ENCODE measurements around the gene KLHL26. TPM values are rescaled to one million over a fixed set of nuclear protein-coding genes. Genes with fewer than 3 reads are reported as not detected.

KLHL26 gene
- total RNA-seq, 1 donor from 2014 or later, result 8.3 TPM

DNA sequence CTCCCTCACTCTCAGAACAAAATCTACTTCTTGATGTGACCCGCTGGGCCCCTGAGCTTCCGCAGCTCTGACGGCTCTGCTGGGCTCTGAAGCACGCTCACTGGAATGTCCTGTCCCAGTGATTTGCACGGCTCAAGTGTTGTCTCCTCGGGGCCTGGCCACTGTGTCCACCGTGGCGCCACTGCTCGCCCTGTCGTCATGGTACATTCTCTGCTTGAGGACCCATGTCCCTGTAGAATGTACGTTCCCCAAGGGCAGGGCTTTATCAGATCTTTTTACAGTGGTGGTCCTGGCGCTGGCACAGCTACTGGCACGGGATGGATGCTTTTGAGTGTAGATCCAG is 12.1 kb downstream of the KLHL26 start:
- no peaks in the 10 kb centered on the region for H3K36me3 ChIP-seq
- DNase-seq (ENCODE audit: extremely low spot score in 2 of 2), result no peak
- H3K27me3 ChIP-seq, result no peaks in the 10 kb centered on the region
- intact Hi-C loops (cut with DNase I), result no loop called here
- peaks cover 48% of the 10 kb centered on the region for H3K4me1 ChIP-seq
- no peaks in the 10 kb centered on the region for H3K9me3 ChIP-seq
- peak overlapping the region; percentile 86 for H3K27ac ChIP-seq
- TF ChIP-seq CTCF (IDR thresholded peaks at IDR 0.05), result no peak
- no peak for TF ChIP-seq POLR2A (IDR thresholded peaks at IDR 0.05)
- TF ChIP-seq POLR2AphosphoS5 (IDR thresholded peaks at IDR 0.05; ENCODE audit: insufficient read depth in 1 of 2, low read depth in 1 of 2), result no peak
- peak overlapping the region; percentile 17 to 37 for H3K4me3 ChIP-seq

DNA sequence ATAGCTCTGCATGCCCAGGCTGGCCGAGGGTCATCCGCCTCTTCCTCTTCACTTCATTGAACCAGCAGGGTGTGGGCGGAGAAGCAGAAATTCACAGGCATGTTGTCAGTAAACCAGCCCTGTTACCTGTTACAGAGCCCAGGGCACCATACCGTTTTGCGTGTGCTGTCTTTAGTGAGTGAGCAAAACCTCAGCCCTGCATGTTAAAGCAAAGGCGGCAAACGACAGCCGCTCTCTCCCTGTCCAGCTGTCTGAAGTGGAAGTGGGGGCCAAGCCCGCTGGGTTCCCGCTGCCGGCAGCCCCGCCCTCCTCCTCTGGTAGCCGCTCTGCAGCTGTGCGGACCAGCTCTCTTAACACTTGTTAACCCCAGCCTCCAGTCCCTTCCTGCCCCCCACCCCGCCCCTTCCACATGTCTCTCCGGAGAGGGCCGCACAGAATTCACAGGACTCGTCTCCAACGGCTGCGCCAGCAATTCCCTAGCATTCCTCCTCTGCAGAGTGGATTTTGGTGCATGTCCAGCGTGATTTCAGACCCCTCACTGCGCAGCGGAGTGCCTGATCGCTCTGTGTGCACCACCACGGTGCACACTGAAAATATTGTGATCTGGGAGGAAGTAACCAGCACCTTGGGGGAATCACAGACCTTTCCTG is 12.7 kb downstream of the KLHL26 start:
- intact Hi-C loops (cut with DNase I), result no loop called here
- DNase-seq (ENCODE audit: extremely low spot score in 2 of 2), result no peak

GRCh38 chr19:18650021-18650390 is 13.2 kb downstream of the KLHL26 start:
- intact Hi-C loops (cut with DNase I), result no loop called here
- DNase-seq (ENCODE audit: extremely low spot score in 2 of 2), result no peak
- H3K4me3 ChIP-seq, result peak overlapping the region; percentile 17 to 37
- H3K36me3 ChIP-seq, result no peaks in the 10 kb centered on the region
- H3K27me3 ChIP-seq, result no peaks in the 10 kb centered on the region
- H3K9me3 ChIP-seq, result no peaks in the 10 kb centered on the region
- no peak for TF ChIP-seq POLR2A (IDR thresholded peaks at IDR 0.05)
- no peak for TF ChIP-seq POLR2AphosphoS5 (IDR thresholded peaks at IDR 0.05; ENCODE audit: insufficient read depth in 1 of 2, low read depth in 1 of 2)
- no peak for TF ChIP-seq CTCF (IDR thresholded peaks at IDR 0.05)
- peaks cover 39% of the 10 kb centered on the region for H3K4me1 ChIP-seq
- H3K27ac ChIP-seq, result peak overlapping the region; percentile 86

More for the DNA sequence above, 12.7 kb downstream of the KLHL26 start:
- peak overlapping the region; percentile 17 to 37 for H3K4me3 ChIP-seq
- H3K36me3 ChIP-seq, result no peaks in the 10 kb centered on the region
- peaks cover 44% of the 10 kb centered on the region for H3K4me1 ChIP-seq
- no peaks in the 10 kb centered on the region for H3K27me3 ChIP-seq
- peak overlapping the region; percentile 86 for H3K27ac ChIP-seq
- TF ChIP-seq POLR2A (IDR thresholded peaks at IDR 0.05) (no peak), POLR2AphosphoS5 (IDR thresholded peaks at IDR 0.05; ENCODE audit: insufficient read depth in 1 of 2, low read depth in 1 of 2) (no peak), CTCF (IDR thresholded peaks at IDR 0.05) (no peak)
- no peaks in the 10 kb centered on the region for H3K9me3 ChIP-seq

DNA sequence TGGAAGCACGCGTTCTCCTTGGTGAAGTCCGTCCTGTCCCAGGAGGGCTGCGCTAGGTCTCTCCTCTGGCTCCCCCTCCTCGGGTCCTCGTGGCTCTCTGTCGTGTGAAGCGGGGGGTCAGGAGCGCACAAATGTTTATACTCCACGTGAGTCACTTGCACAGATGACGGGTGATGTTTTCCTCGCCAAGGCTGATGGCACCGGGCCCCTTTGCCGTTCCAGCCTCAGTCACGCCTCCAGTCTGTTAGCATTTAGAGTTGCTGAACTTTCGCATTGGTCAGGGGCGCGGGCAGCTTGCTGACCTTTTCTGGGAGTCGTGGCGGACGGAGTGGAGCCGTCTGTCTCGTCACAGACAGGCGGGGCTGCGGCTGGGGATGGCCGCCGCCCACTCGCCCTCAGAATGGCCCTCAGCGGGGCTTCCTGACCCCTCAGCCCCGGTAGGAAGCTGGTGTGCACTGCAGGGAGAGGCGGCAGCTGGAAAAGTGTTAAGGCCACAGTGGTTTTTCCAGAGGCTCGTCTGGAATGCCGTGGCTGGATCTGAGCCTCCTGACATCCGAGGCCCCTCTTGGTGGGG is 13.7 kb downstream of the KLHL26 start:
- intact Hi-C loops (cut with DNase I), result no loop called here
- Histone ChIP-seq H3K4me3 (peak overlapping the region; percentile 17 to 37), H3K36me3 (no peaks in the 10 kb centered on the region), H3K9me3 (no peaks in the 10 kb centered on the region), H3K27ac (peak overlapping the region; percentile 86), H3K4me1 (peaks cover 36% of the 10 kb centered on the region), H3K27me3 (no peaks in the 10 kb centered on the region)
- no peak for DNase-seq (ENCODE audit: extremely low spot score in 2 of 2)
- TF ChIP-seq CTCF (IDR thresholded peaks at IDR 0.05) (no peak), POLR2A (IDR thresholded peaks at IDR 0.05) (no peak), POLR2AphosphoS5 (IDR thresholded peaks at IDR 0.05; ENCODE audit: insufficient read depth in 1 of 2, low read depth in 1 of 2) (peak; percentile 47 to 86)

DNA sequence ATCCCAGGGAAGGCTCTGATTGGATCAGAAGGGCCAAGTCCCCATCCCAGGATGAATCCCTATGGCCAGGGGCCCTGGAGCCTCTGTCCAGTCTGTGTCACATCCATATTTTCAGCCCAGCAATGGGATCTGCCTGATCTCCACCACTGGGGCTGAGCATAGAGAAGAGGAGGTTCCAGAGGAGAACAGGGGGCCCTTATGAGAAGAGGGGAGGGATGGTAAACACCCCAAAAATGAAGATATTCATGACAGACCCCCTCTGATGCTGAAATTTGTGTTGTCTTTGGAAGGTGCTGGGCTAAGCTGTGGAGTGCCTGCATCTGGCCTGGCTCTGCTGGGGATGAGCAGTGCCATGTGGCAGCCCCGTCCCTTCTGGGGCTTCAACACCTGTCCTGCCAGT is 14.5 kb downstream of the KLHL26 start:
- no peaks in the 10 kb centered on the region for H3K9me3 ChIP-seq
- H3K27ac ChIP-seq, result peak overlapping the region; percentile 86
- H3K4me1 ChIP-seq, result peaks cover 36% of the 10 kb centered on the region
- H3K36me3 ChIP-seq, result no peaks in the 10 kb centered on the region
- intact Hi-C loops (cut with DNase I), result no loop called here
- no peak overlapping the region for H3K4me3 ChIP-seq
- TF ChIP-seq POLR2A (IDR thresholded peaks at IDR 0.05) (no peak), CTCF (IDR thresholded peaks at IDR 0.05) (no peak), POLR2AphosphoS5 (IDR thresholded peaks at IDR 0.05; ENCODE audit: insufficient read depth in 1 of 2, low read depth in 1 of 2) (no peak)
- DNase-seq (ENCODE audit: extremely low spot score in 2 of 2), result no peak
- H3K27me3 ChIP-seq, result no peaks in the 10 kb centered on the region

Data from vagina (tissue), 2 donors.